OCI-LY7 (cell line): ENCODE results near the gene ENDOV. TPM values are rescaled to one million over a fixed set of nuclear protein-coding genes. Genes with fewer than 3 reads are reported as not detected.

ENCODE experiments used
- BruUV-seq: library from RNA; stranded (reverse); fragments of 400-500 nt; replicated peaks from 2 replicates; lab custom pipeline; 2021; lab: Mats Ljungman, UMichigan
- CTCF ChIA-PET: fragments of 300-600 bp; sonication (Branson Sonifier 250); formaldehyde crosslinking; loops from one replicate; lab custom pipeline; 2022; ENCODE audit warnings: antibody characterized with exemption; ENCODE audit not compliant: unreplicated experiment; lab: Charles Lee
- POLR2A ChIA-PET: fragments of 300-600 bp; sonication (Branson Sonifier 250); formaldehyde crosslinking; loops from one replicate; lab custom pipeline; 2022; ENCODE audit warnings: antibody characterized with exemption; lab: Charles Lee
- DNase-seq: peaks from one replicate; pipeline ENCODE4 v3.0.0-alpha.2; 2015; ENCODE audit warnings: low spot score
- H2AFZ ChIP-seq: fragments of 200-600 bp; sonication (generic), shearing (Covaris generic); 2 replicates; pipeline ENCODE4 v1.6.1; 2014; ENCODE audit warnings: mild to moderate bottlenecking, antibody characterized with exemption, low read length, moderate library complexity
- H3K27ac ChIP-seq: fragments of 200-600 bp; sonication (generic); 2 replicates; pipeline ENCODE4 v1.5.1; 2014; ENCODE audit warnings: mixed run types, low read depth, mild to moderate bottlenecking, moderate library complexity, low read length, inconsistent platforms; ENCODE audit not compliant: poor library complexity, severe bottlenecking
- H3K36me3 ChIP-seq: fragments of 200-600 bp; sonication (generic); 2 replicates; pipeline ENCODE4 v1.6.1; 2014; ENCODE audit warnings: mild to moderate bottlenecking, antibody characterized with exemption, low read length, moderate library complexity, mixed read lengths; ENCODE audit not compliant: insufficient read depth
- H3K4me1 ChIP-seq: fragments of 200-600 bp; sonication (generic); 2 replicates; pipeline ENCODE4 v1.5.1; 2014; ENCODE audit warnings: mild to moderate bottlenecking, low read length; ENCODE audit not compliant: insufficient read depth, poor library complexity, severe bottlenecking
- H3K4me2 ChIP-seq: fragments of 200-600 bp; sonication (generic); 2 replicates; pipeline ENCODE4 v1.6.1; 2014; ENCODE audit warnings: mild to moderate bottlenecking, low read length
- H3K4me3 ChIP-seq: fragments of 200-600 bp; sonication (generic); 2 replicates; pipeline ENCODE4 v1.5.1; 2014; ENCODE audit warnings: mild to moderate bottlenecking, low read depth, low read length; ENCODE audit not compliant: poor library complexity, severe bottlenecking
- H3K79me2 ChIP-seq: fragments of 200-600 bp; sonication (generic); 2 replicates; pipeline ENCODE4 v1.6.1; 2016; ENCODE audit warnings: low read depth, mild to moderate bottlenecking, low read length, moderate library complexity, mixed read lengths; ENCODE audit not compliant: insufficient read depth
- H3K9me2 ChIP-seq: fragments of 200-600 bp; sonication (generic); 2 replicates; pipeline ENCODE4 v1.6.1; 2016; ENCODE audit warnings: mild to moderate bottlenecking, low read length, mixed read lengths; ENCODE audit not compliant: insufficient read depth
- H3K9me3 ChIP-seq: fragments of 200-600 bp; sonication (generic); 2 replicates; pipeline ENCODE4 v1.6.1; 2014; ENCODE audit warnings: mild to moderate bottlenecking, mixed run types, low read length, mixed read lengths
- H4K20me1 ChIP-seq: fragments of 200-600 bp; sonication (generic); 2 replicates; pipeline ENCODE4 v1.6.1; 2014; ENCODE audit warnings: mild to moderate bottlenecking, antibody characterized with exemption, low read length, moderate library complexity, mixed read lengths; ENCODE audit not compliant: insufficient read depth
- EZH2phosphoT487 ChIP-seq: fragments of 200-600 bp; sonication (generic); IDR thresholded peaks from 2 replicates; pipeline ENCODE4 v1.6.1; 2018; ENCODE audit warnings: low read depth, borderline replicate concordance, mild to moderate bottlenecking, mixed run types, antibody characterized with exemption, low read length, moderate library complexity, mixed read lengths
- intact Hi-C: fragments of 100-400 bp; cut with micrococcal nuclease; formaldehyde crosslinking; loops from one replicate; pipeline ENCODE4 v1.10.0; 2022; ENCODE audit not compliant: unreplicated experiment
- total RNA-seq, 2 experiments: library from RNA; depleted of rRNA in 1 of 2; stranded (reverse); fragments of >200 nt in 1 of 2; shearing (Covaris generic) in 1 of 2; gene quantifications; 2 replicates each; pipeline ENCODE4 v1.2.3, GENCODE V29; 2014 to 2022
- TF ChIP-seq, protein P1 (sequence below): fragments of 200-600 bp; sonication (generic); conservative IDR thresholded peaks from 2 replicates; pipeline ENCODE4 v1.5.1; 2014; ENCODE audit warnings: mild to moderate bottlenecking, antibody characterized with exemption, low read length, moderate library complexity, mixed read lengths

Gene ENDOV
- total RNA-seq, 2 experiments from 2014 or later = 22.4 to 33.1 TPM

DNA sequence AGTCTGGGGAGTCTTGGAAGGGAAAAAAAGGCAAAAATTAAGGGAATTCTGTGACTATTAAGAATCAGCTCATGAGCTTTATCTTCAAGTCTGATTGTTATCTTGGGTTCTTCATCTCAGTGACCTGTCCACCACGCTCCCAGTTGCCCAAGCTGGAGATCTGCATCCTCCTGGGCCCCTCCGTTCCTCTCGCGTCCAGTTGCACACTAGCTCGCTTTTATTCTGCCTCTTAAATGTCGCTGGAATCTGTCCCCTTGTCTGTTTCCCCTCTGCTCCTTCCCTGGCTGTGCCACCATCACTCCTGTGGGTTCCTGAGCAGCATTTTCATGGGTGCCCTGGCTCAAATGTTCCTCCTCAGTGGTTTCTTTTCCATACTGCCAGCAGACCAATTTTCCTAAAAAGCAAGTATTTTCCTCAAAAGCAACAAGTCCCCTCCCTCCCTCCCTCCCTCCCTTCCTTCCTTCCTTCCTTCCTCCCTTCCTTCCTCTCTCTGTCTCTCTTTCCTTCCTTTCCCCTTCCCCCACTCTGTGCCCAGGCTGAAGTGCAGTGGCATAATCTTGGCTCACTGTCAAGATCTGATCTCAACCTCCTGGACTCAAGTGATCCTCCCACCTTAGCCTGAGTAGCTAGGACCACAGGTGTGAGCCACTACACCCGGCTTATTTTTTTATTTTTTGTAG is 1.4 kb downstream of the ENDOV start:
- H2AFZ ChIP-seq = no peak overlapping the region
- H3K27ac ChIP-seq = no peak overlapping the region
- peak overlapping the region; percentile 89 for H3K4me2 ChIP-seq
- intact Hi-C loops = no loop called here
- H3K4me3 ChIP-seq = no peak overlapping the region
- H4K20me1 ChIP-seq = no peaks in the 10 kb centered on the region
- DNase-seq = no peak
- H3K9me2 ChIP-seq = no peaks in the 10 kb centered on the region
- H3K9me3 ChIP-seq = no peaks in the 10 kb centered on the region
- H3K79me2 ChIP-seq = no peaks in the 10 kb centered on the region
- H3K4me1 ChIP-seq = peaks cover 14% of the 10 kb centered on the region
- BruUV-seq = no TSS peak
- CTCF ChIA-PET = no interaction called here
- POLR2A ChIA-PET = interaction anchor here (0.7 to 1.0 kb wide), 2 partner anchors 8 to 274 kb away, joined by 3 to 4 read pairs; no protein-coding TSS in a partner anchor
- TF ChIP-seq, protein P1, sequence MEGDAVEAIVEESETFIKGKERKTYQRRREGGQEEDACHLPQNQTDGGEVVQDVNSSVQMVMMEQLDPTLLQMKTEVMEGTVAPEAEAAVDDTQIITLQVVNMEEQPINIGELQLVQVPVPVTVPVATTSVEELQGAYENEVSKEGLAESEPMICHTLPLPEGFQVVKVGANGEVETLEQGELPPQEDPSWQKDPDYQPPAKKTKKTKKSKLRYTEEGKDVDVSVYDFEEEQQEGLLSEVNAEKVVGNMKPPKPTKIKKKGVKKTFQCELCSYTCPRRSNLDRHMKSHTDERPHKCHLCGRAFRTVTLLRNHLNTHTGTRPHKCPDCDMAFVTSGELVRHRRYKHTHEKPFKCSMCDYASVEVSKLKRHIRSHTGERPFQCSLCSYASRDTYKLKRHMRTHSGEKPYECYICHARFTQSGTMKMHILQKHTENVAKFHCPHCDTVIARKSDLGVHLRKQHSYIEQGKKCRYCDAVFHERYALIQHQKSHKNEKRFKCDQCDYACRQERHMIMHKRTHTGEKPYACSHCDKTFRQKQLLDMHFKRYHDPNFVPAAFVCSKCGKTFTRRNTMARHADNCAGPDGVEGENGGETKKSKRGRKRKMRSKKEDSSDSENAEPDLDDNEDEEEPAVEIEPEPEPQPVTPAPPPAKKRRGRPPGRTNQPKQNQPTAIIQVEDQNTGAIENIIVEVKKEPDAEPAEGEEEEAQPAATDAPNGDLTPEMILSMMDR = no peak
- no peak for TF ChIP-seq EZH2phosphoT487
- H3K36me3 ChIP-seq = no peaks in the 10 kb centered on the region

DNA sequence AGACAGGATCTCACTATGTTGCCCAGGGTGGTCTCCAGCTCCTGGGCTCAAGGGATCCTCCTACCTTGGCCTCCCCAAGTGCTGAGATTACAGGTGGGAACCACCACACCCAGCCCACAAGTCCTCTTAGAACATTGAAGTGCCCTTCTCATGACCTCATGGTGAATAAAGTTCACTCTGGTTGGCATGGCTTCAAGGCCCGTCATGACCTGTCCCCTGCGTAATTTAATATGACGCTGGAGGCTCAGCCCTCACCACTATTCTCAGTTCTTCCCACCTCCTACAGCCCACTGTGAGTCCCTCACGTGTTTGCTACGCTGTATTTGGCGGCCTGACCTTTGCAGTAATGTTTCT is 1.9 kb downstream of the ENDOV start:
- Histone ChIP-seq H3K4me3 (no peak overlapping the region), H3K4me2 (no peak overlapping the region), H4K20me1 (no peaks in the 10 kb centered on the region), H3K9me2 (no peaks in the 10 kb centered on the region), H3K9me3 (no peaks in the 10 kb centered on the region), H3K79me2 (no peaks in the 10 kb centered on the region), H3K4me1 (peaks cover 14% of the 10 kb centered on the region), H3K27ac (no peak overlapping the region), H3K36me3 (no peaks in the 10 kb centered on the region), H2AFZ (no peak overlapping the region)
- BruUV-seq = no TSS peak
- intact Hi-C loops = no loop called here
- POLR2A ChIA-PET = no interaction called here
- TF ChIP-seq, protein P1 = no peak
- no peak for TF ChIP-seq EZH2phosphoT487
- DNase-seq = no peak
- CTCF ChIA-PET = no interaction called here

DNA sequence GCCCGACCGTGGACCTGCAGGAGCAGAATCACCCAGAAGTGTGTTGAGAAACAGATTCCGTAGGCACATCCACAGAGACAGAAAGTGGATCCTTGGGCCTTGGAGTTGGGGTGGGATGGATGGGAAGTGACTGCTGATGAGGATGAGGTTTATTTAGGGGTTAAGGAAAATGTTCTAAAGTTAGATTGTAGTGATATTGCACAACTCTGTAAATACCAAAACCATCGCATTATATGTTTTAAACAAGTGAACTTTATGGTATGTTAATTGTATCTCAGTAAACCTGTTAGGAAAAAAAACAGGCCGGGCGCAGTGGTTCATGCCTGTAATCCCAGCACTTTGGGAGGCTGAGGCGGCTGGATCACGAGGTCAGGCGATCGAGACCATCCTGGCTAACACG is 3.6 kb downstream of the ENDOV start:
- intact Hi-C loops = no loop called here
- no peak for TF ChIP-seq EZH2phosphoT487
- TF ChIP-seq, protein P1 = no peak
- H3K4me1 ChIP-seq = peaks cover 14% of the 10 kb centered on the region
- no peaks in the 10 kb centered on the region for H3K36me3 ChIP-seq
- no peaks in the 10 kb centered on the region for H4K20me1 ChIP-seq
- POLR2A ChIA-PET = interaction anchor here (0.7 kb wide), 1 partner anchor 137 kb away, joined by 3 read pairs; no protein-coding TSS in a partner anchor
- no peak for DNase-seq
- H3K4me3 ChIP-seq = no peak overlapping the region
- BruUV-seq = no TSS peak
- CTCF ChIA-PET = no interaction called here
- H3K4me2 ChIP-seq = no peak overlapping the region
- no peak overlapping the region for H2AFZ ChIP-seq
- no peak overlapping the region for H3K27ac ChIP-seq
- no peaks in the 10 kb centered on the region for H3K79me2 ChIP-seq
- no peaks in the 10 kb centered on the region for H3K9me3 ChIP-seq
- no peaks in the 10 kb centered on the region for H3K9me2 ChIP-seq
